Stomach (tissue), 4 donors: ENCODE results near the gene DCD.

Experiments
- POLR2AphosphoS5 ChIP-seq, 3 donors: sonication (generic); formaldehyde crosslinking; IDR thresholded peaks; one replicate each; pipeline ENCODE4 v1.6.1; 2016; ENCODE audit warnings: antibody characterized with exemption in 3 of 3
- TF ChIP-seq, protein P1 (sequence below), 7 experiments: fragments of 450-650 bp in 4 of 7; fragments of 200-600 bp in 3 of 7; sonication (generic) in 3 of 7; IDR thresholded peaks; one replicate each; pipeline ENCODE4 v1.5.1; 2016 to 2019; ENCODE audit warnings: antibody characterized with exemption in 7 of 7, control low read depth in 2 of 7, mild to moderate bottlenecking in 1 of 7

DNA sequence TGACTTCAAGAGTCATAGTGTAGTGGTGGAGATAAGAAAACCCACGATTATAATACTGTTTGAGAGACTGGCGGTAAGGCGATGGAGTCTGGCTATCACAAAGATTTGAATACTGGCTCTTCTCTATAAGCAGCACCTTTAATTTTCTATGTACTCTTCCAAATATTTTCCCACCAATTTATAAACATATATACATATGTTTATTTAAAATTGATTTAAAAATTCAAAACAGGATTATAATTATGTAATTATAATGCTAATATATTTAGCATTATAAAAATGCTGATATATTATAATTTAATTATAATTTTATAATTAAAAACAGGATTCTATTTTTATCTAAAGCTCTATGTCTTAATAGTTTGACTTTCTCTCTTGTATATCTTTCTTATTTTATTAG lies 15.4 kb upstream of the DCD start:
- TF ChIP-seq, protein P1, sequence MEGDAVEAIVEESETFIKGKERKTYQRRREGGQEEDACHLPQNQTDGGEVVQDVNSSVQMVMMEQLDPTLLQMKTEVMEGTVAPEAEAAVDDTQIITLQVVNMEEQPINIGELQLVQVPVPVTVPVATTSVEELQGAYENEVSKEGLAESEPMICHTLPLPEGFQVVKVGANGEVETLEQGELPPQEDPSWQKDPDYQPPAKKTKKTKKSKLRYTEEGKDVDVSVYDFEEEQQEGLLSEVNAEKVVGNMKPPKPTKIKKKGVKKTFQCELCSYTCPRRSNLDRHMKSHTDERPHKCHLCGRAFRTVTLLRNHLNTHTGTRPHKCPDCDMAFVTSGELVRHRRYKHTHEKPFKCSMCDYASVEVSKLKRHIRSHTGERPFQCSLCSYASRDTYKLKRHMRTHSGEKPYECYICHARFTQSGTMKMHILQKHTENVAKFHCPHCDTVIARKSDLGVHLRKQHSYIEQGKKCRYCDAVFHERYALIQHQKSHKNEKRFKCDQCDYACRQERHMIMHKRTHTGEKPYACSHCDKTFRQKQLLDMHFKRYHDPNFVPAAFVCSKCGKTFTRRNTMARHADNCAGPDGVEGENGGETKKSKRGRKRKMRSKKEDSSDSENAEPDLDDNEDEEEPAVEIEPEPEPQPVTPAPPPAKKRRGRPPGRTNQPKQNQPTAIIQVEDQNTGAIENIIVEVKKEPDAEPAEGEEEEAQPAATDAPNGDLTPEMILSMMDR (IDR thresholded peaks at IDR 0.05) = no peak
- TF ChIP-seq POLR2AphosphoS5 (IDR thresholded peaks at IDR 0.05) = no peak
